ENCODE data around the gene GALNT17. TPM values are rescaled to one million over a fixed set of nuclear protein-coding genes. Genes with fewer than 3 reads are reported as not detected.

Gene GALNT17
- total RNA-seq, 4 donors from 2014 or later, result 51.1 to 95.6 (median 69.8) TPM

DNA sequence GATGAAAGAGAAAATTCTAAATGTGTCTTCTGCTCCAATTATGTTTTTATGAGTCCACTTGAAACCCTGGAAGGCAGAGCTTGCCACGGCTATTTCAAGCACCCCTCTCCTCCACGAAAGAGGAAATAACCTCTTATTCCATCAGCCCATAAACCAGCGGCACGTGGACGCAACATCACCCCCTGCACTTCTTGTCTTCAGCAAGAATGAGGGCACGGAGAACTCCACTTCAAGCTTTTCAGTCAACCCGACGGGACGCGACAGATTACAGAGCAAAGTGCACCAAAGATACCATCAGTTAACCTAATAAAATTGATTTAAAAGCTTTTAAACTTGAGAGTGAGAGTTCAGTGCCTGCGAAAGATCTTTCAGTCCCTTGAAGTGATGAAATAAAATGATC lies 406.3 kb downstream of the GALNT17 start:
- no peak for DNase-seq (ENCODE audit: extremely low spot score)
- intact Hi-C loops (cut with DNase I), result no loop called here
- no peaks in the 10 kb centered on the region for H3K27me3 ChIP-seq
- no peak for TF ChIP-seq EP300 (IDR thresholded peaks at IDR 0.05)
- TF ChIP-seq POLR2A (IDR thresholded peaks at IDR 0.05; ENCODE audit: low read depth), result no peak
- TF ChIP-seq POLR2AphosphoS5 (IDR thresholded peaks at IDR 0.05), result no peak
- TF ChIP-seq, protein P1, sequence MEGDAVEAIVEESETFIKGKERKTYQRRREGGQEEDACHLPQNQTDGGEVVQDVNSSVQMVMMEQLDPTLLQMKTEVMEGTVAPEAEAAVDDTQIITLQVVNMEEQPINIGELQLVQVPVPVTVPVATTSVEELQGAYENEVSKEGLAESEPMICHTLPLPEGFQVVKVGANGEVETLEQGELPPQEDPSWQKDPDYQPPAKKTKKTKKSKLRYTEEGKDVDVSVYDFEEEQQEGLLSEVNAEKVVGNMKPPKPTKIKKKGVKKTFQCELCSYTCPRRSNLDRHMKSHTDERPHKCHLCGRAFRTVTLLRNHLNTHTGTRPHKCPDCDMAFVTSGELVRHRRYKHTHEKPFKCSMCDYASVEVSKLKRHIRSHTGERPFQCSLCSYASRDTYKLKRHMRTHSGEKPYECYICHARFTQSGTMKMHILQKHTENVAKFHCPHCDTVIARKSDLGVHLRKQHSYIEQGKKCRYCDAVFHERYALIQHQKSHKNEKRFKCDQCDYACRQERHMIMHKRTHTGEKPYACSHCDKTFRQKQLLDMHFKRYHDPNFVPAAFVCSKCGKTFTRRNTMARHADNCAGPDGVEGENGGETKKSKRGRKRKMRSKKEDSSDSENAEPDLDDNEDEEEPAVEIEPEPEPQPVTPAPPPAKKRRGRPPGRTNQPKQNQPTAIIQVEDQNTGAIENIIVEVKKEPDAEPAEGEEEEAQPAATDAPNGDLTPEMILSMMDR (IDR thresholded peaks at IDR 0.05), result no peak
- no peak overlapping the region for H3K27ac ChIP-seq (replicated peaks in 1 of 4)
- WGBS, result 86% methylated on average over 11 of the region's 11 CpGs
- H3K4me3 ChIP-seq, result no peak overlapping the region
- no peaks in the 10 kb centered on the region for H3K4me1 ChIP-seq
- H3K36me3 ChIP-seq, result no peaks in the 10 kb centered on the region
- no peaks in the 10 kb centered on the region for H3K9me3 ChIP-seq

DNA sequence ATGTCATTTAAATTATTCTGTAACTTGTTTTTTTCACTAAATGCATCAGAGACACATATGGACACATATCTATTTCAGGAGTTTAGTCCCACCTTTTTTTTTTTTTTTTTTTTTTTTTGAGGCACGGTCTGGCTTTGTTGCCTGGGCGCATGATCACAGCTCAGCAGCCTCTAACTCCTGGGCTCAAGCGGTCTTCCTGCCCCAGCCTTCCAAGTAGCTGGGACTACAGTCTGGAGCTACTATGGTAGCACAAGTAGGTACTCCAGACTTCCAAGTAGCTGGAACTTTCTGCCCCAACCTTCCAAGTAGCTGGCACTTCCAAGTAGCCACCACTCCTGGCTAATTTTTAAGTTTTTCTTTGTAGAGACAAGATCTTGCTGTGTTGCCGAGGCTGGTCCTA lies 407.7 kb downstream of the GALNT17 start:
- no peak for DNase-seq (ENCODE audit: extremely low spot score)
- Histone ChIP-seq H3K36me3 (no peaks in the 10 kb centered on the region), H3K4me3 (no peak overlapping the region), H3K4me1 (no peaks in the 10 kb centered on the region), H3K27me3 (no peaks in the 10 kb centered on the region), H3K9me3 (no peaks in the 10 kb centered on the region), H3K27ac (replicated peaks in 1 of 4) (no peak overlapping the region)
- WGBS, result 97% methylated on average over 4 of the region's 4 CpGs
- intact Hi-C loops (cut with DNase I), result no loop called here
- TF ChIP-seq POLR2A (IDR thresholded peaks at IDR 0.05; ENCODE audit: low read depth) (no peak), POLR2AphosphoS5 (IDR thresholded peaks at IDR 0.05) (no peak), EP300 (IDR thresholded peaks at IDR 0.05) (no peak)
- TF ChIP-seq, protein P1 (IDR thresholded peaks at IDR 0.05), result no peak

DNA sequence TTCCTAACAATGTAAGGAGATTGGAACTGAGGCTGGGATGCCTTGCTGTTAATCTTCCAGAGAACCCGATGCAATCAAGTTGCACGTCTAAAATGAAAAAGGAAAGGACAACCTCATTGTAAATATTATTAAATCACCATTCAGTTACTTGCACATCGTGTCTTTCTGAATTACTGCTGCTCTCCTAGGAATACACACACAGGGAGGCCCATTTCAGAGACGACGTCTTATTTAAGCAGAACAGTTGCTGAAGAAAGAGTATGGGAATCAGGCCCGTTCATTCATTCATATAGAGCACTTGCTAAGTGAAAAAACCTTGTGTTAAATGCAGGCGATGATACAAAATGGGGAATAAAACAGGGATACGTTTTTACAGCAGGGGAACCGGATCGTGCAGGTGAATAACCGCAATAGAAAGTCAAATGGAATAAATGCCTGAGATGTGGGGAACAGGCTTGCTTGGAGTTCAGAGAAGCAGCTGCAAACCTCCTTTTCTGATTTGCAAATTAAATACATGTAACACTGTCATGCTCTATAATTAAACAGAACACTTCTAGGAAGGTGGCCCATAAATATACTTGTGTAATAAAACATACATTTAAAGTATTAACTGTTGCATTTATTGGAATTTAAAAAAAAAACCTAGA lies 409.9 kb downstream of the GALNT17 start:
- no peaks in the 10 kb centered on the region for H3K36me3 ChIP-seq
- WGBS, result 77% methylated on average over 11 of the region's 11 CpGs
- intact Hi-C loops (cut with DNase I), result no loop called here
- H3K4me3 ChIP-seq, result no peak overlapping the region
- no peaks in the 10 kb centered on the region for H3K27me3 ChIP-seq
- H3K9me3 ChIP-seq, result no peaks in the 10 kb centered on the region
- H3K27ac ChIP-seq (replicated peaks in 1 of 4), result no peak overlapping the region
- no peaks in the 10 kb centered on the region for H3K4me1 ChIP-seq
- DNase-seq (ENCODE audit: extremely low spot score), result no peak
- TF ChIP-seq, protein P1 (IDR thresholded peaks at IDR 0.05), result no peak
- TF ChIP-seq POLR2AphosphoS5 (IDR thresholded peaks at IDR 0.05) (no peak), EP300 (IDR thresholded peaks at IDR 0.05) (no peak)

DNA sequence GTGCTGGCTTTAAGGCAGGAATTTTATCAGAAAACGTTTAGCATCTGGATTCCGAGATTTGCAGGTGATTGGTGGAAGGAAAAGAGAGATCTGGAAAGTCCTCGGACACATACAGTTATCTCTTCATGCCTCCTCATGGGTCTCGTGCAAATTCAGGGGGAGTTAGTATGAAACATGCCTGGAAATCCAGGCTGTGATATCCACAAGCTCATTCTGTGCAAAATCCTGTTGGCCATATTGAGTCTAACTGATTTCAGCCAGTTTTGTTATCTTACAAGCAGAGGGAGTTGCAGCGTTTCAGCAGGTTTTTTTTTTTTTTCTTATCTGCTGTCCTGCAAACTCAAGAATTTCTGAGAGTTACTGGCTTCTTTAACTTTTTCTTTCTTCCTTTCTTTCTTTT lies 411.5 kb downstream of the GALNT17 start:
- Histone ChIP-seq H3K27me3 (no peaks in the 10 kb centered on the region), H3K36me3 (no peaks in the 10 kb centered on the region), H3K9me3 (no peaks in the 10 kb centered on the region), H3K27ac (replicated peaks in 1 of 4) (no peak overlapping the region), H3K4me3 (no peak overlapping the region), H3K4me1 (no peaks in the 10 kb centered on the region)
- TF ChIP-seq POLR2AphosphoS5 (IDR thresholded peaks at IDR 0.05), result no peak
- WGBS, result 37% methylated on average over 5 of the region's 5 CpGs
- intact Hi-C loops (cut with DNase I), result no loop called here
- no peak for DNase-seq (ENCODE audit: extremely low spot score)

DNA sequence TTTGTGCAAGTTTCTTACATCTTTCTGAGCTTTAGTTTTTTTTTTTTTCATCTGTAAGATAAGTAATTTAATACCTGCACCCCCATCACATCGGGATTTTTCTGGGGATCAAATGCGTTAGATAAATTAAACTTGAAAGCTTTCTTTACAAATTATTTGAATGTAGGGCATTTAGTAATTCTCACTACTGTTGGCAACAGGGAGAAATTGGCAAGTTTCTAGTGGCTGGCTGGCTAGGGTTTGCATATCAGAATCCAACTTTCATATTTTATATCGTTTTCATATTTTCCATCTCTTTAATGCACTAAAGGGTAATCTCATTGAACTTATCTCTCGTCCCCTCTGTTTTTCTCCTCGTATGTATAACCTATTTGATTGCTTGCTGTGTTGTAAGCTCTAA lies 412.9 kb downstream of the GALNT17 start:
- TF ChIP-seq, protein P1 (IDR thresholded peaks at IDR 0.05), result no peak
- TF ChIP-seq POLR2A (IDR thresholded peaks at IDR 0.05; ENCODE audit: low read depth) (no peak), EP300 (IDR thresholded peaks at IDR 0.05) (no peak), POLR2AphosphoS5 (IDR thresholded peaks at IDR 0.05) (no peak)
- H3K4me1 ChIP-seq, result no peaks in the 10 kb centered on the region
- H3K27me3 ChIP-seq, result no peaks in the 10 kb centered on the region
- no peaks in the 10 kb centered on the region for H3K9me3 ChIP-seq
- H3K27ac ChIP-seq (replicated peaks in 1 of 4), result no peak overlapping the region
- H3K4me3 ChIP-seq, result no peak overlapping the region
- WGBS, result 60% methylated on average over 5 of the region's 5 CpGs
- H3K36me3 ChIP-seq, result no peaks in the 10 kb centered on the region
- no peak for DNase-seq (ENCODE audit: extremely low spot score)
- intact Hi-C loops (cut with DNase I), result no loop called here

Data from esophagus muscularis mucosa (tissue), 4 donors.